KMS-11 (cell line): ENCODE measurements around the gene DET1.
"Not testable (repeated sequence)": the region's sequence is repeated elsewhere in the genome, so short reads cannot be mapped to it uniquely, and the experiment has no call there.

ENCODE experiments used
- H2AFZ ChIP-seq: fragments of 200-600 bp; sonication (generic); 2 replicates; pipeline ENCODE4 v1.6.1; 2016; ENCODE audit warnings: antibody characterized with exemption, mixed run types, low read depth
- H3K27ac ChIP-seq: fragments of 200-600 bp; sonication (generic); 2 replicates; pipeline ENCODE4 v1.6.1; 2016; ENCODE audit warnings: mild to moderate bottlenecking, mixed run types
- H3K27me3 ChIP-seq: fragments of 200-600 bp; sonication (generic); 2 replicates; pipeline ENCODE4 v1.6.1; 2017; ENCODE audit warnings: mild to moderate bottlenecking, low read depth, mixed run types, moderate library complexity; ENCODE audit not compliant: insufficient read depth
- H3K36me3 ChIP-seq: fragments of 200-600 bp; sonication (generic); 2 replicates; pipeline ENCODE4 v1.6.1; 2017; ENCODE audit warnings: mild to moderate bottlenecking, mixed run types; ENCODE audit not compliant: insufficient read depth
- H3K4me1 ChIP-seq: fragments of 200-600 bp; sonication (generic); 2 replicates; pipeline ENCODE4 v1.6.1; 2016; ENCODE audit warnings: mild to moderate bottlenecking, low read depth, mixed run types; ENCODE audit not compliant: poor library complexity, severe bottlenecking
- H3K4me2 ChIP-seq: fragments of 200-600 bp; sonication (generic); 2 replicates; pipeline ENCODE4 v1.7.0; 2016; ENCODE audit warnings: mild to moderate bottlenecking, mixed run types
- H3K4me3 ChIP-seq: fragments of 200-600 bp; sonication (generic); IDR thresholded peaks from 2 replicates; pipeline ENCODE4 v1.6.1; 2017; ENCODE audit warnings: low read depth, low read length, mixed read lengths; ENCODE audit not compliant: insufficient read depth
- H3K79me2 ChIP-seq: fragments of 200-600 bp; sonication (generic); 2 replicates; pipeline ENCODE4 v1.6.1; 2016; ENCODE audit warnings: low read depth, mixed run types; ENCODE audit not compliant: insufficient read depth
- H3K9ac ChIP-seq: fragments of 200-600 bp; sonication (generic); 2 replicates; pipeline ENCODE4 v1.6.1; 2016; ENCODE audit warnings: mild to moderate bottlenecking, mixed run types
- H4K20me1 ChIP-seq: fragments of 200-600 bp; sonication (generic); 2 replicates; pipeline ENCODE4 v1.6.1; 2016; ENCODE audit warnings: mild to moderate bottlenecking, mixed run types; ENCODE audit not compliant: insufficient read depth
- TF ChIP-seq, protein P1 (sequence below): fragments of 200-600 bp; sonication (generic); conservative IDR thresholded peaks from 2 replicates; pipeline ENCODE4 v1.6.1; 2017; ENCODE audit warnings: low read depth, mild to moderate bottlenecking, antibody characterized with exemption, low read length, moderate library complexity, mixed read lengths

Gene DET1

DNA sequence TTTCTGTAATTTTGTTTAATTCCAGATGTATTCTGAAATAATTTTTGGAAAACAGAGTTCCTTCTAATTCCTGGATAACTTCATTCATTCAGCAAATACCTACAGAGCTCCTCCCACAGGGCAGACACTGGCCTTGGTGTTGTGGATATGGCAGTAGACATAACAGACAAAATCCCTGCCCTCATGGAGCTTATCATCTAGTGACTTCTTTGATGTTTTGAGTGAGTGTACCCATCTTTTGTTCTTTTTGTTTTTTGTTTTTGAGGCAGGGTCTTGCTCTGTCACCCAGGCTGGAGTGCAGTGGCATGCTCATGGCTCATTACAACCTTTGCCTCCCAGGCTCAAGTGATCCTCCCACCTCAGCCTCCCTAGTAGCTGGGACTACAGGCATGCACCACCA, 21.1 kb downstream of the DET1 start:
- no peaks in the 10 kb centered on the region for H3K36me3 ChIP-seq
- no peak overlapping the region for H3K27ac ChIP-seq
- H3K4me1 ChIP-seq: no peaks in the 10 kb centered on the region
- H3K4me2 ChIP-seq: no peak overlapping the region
- no peak overlapping the region for H3K4me3 ChIP-seq
- no peaks in the 10 kb centered on the region for H3K27me3 ChIP-seq
- no peak overlapping the region for H2AFZ ChIP-seq
- no peaks in the 10 kb centered on the region for H3K79me2 ChIP-seq
- TF ChIP-seq, protein P1, sequence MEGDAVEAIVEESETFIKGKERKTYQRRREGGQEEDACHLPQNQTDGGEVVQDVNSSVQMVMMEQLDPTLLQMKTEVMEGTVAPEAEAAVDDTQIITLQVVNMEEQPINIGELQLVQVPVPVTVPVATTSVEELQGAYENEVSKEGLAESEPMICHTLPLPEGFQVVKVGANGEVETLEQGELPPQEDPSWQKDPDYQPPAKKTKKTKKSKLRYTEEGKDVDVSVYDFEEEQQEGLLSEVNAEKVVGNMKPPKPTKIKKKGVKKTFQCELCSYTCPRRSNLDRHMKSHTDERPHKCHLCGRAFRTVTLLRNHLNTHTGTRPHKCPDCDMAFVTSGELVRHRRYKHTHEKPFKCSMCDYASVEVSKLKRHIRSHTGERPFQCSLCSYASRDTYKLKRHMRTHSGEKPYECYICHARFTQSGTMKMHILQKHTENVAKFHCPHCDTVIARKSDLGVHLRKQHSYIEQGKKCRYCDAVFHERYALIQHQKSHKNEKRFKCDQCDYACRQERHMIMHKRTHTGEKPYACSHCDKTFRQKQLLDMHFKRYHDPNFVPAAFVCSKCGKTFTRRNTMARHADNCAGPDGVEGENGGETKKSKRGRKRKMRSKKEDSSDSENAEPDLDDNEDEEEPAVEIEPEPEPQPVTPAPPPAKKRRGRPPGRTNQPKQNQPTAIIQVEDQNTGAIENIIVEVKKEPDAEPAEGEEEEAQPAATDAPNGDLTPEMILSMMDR: no peak
- H4K20me1 ChIP-seq: no peaks in the 10 kb centered on the region
- no peak overlapping the region for H3K9ac ChIP-seq

DNA sequence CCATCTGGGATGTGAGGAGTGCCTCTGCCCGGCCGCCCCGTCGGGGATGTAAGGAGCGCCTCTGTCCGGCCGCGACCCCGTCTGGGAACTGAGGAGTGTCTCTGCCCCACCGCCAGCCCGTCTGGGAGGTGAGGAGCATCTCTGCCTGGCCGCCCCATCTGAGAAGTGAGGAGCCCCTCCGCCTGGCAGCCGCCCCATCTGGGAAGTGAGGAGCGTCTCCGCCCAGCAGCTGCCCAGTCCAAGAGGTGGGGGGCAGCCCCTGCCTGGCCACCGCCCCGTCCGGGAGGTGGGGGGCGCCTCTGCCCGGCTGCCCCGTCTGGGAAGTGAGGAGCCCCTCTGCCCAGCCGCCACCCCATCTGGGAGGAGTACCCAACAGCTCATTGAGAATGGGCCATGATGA, 22.4 kb downstream of the DET1 start:
- not testable (repeated sequence) for H4K20me1 ChIP-seq, H2AFZ ChIP-seq, H3K36me3 ChIP-seq, H3K4me2 ChIP-seq, H3K4me3 ChIP-seq, H3K27ac ChIP-seq, H3K27me3 ChIP-seq, H3K4me1 ChIP-seq, H3K79me2 ChIP-seq, H3K9ac ChIP-seq

- Histone ChIP-seq H3K79me2 (no peaks in the 10 kb centered on the region), H3K4me1 (no peaks in the 10 kb centered on the region), H3K4me3 (no peak overlapping the region), H3K27me3 (no peaks in the 10 kb centered on the region), H3K4me2 (no peak overlapping the region), H3K36me3 (no peaks in the 10 kb centered on the region), H2AFZ (no peak overlapping the region), H4K20me1 (no peaks in the 10 kb centered on the region), H3K27ac (no peak overlapping the region), H3K9ac (no peak overlapping the region)
- TF ChIP-seq, protein P1: no peak
Measured at GRCh38 chr15:88518903-88519302, 27.6 kb downstream of the DET1 start.

GRCh38 chr15:88513195-88513594, 33.3 kb downstream of the DET1 start:
- Histone ChIP-seq H4K20me1 (no peaks in the 10 kb centered on the region), H3K36me3 (no peaks in the 10 kb centered on the region), H2AFZ (no peak overlapping the region), H3K4me2 (no peak overlapping the region), H3K4me3 (no peak overlapping the region), H3K27me3 (no peaks in the 10 kb centered on the region), H3K27ac (no peak overlapping the region), H3K79me2 (no peaks in the 10 kb centered on the region), H3K4me1 (peaks cover 12% of the 10 kb centered on the region), H3K9ac (no peak overlapping the region)
- TF ChIP-seq, protein P1: no peak

- Histone ChIP-seq H3K27ac (no peak overlapping the region), H3K79me2 (no peaks in the 10 kb centered on the region), H3K4me1 (peaks cover 12% of the 10 kb centered on the region), H2AFZ (no peak overlapping the region), H3K4me3 (no peak overlapping the region), H3K4me2 (no peak overlapping the region), H4K20me1 (no peaks in the 10 kb centered on the region), H3K27me3 (no peaks in the 10 kb centered on the region), H3K36me3 (no peaks in the 10 kb centered on the region), H3K9ac (no peak overlapping the region)
- TF ChIP-seq, protein P1: no peak
Measured at GRCh38 chr15:88512601-88513000, 33.9 kb downstream of the DET1 start.
